Femur (tissue), 1 donor: Measurements from ENCODE around the gene LCE6A.
A peak's percentile ranks its signal among the peaks of the same experiment; 100 is the strongest.

ENCODE experiments used
- DNase-seq: peaks from one replicate; pipeline ENCODE4 v3.0.0-alpha.2; 2017

The LCE6A gene

GRCh38 chr1:152878042-152878441, 35.4 kb downstream of the LCE6A start, which contains the start of gene SMCP:
SMCP (plus strand) TSS chr1:152878322; CDS start chr1:152884423, 6,101 bp downstream.
- no peak for DNase-seq

- no peak for DNase-seq
Observed at GRCh38 chr1:152879559-152880198, 37.0 kb downstream of the LCE6A start.

GRCh38 chr1:152880316-152880715, 37.7 kb downstream of the LCE6A start:
- no peak for DNase-seq

GRCh38 chr1:152880907-152881306, 38.3 kb downstream of the LCE6A start:
- no peak for DNase-seq

- no peak for DNase-seq
Observed at GRCh38 chr1:152884085-152884484, 41.4 kb downstream of the LCE6A start.

GRCh38 chr1:152884506-152884905, 41.9 kb downstream of the LCE6A start:
- no peak for DNase-seq

- DNase-seq = no peak
Observed at GRCh38 chr1:152884966-152885624, 42.4 kb downstream of the LCE6A start.

- peak; percentile 31 for DNase-seq
Observed at GRCh38 chr1:152886085-152886484, 43.4 kb downstream of the LCE6A start.

GRCh38 chr1:152886758-152887409, 44.2 kb downstream of the LCE6A start:
- no peak for DNase-seq

- DNase-seq = no peak
Observed at GRCh38 chr1:152888126-152888525, 45.5 kb downstream of the LCE6A start.
